Choroid plexus epithelial cell (primary cell): ENCODE results near the gene TMEM51.
"Not testable (repeated sequence)": the region's sequence is repeated elsewhere in the genome, so short reads cannot be mapped to it uniquely, and the experiment has no call there.

ENCODE experiments used
- DNase-seq: peaks from one replicate; pipeline ENCODE4 v3.0.0-alpha.2; 2010; ENCODE audit warnings: low read depth
- H3K4me3 ChIP-seq: 2 replicates; pipeline ENCODE4 v1.5.1; 2011; ENCODE audit warnings: low read depth, mild to moderate bottlenecking, control low read depth, low read length, moderate library complexity
- TF ChIP-seq, protein P1 (sequence below): conservative IDR thresholded peaks from 2 replicates; pipeline ENCODE4 v1.5.1; 2011; ENCODE audit warnings: low read depth, mild to moderate bottlenecking, control low read depth, inconsistent platforms, low read length, moderate library complexity

Gene TMEM51

DNA sequence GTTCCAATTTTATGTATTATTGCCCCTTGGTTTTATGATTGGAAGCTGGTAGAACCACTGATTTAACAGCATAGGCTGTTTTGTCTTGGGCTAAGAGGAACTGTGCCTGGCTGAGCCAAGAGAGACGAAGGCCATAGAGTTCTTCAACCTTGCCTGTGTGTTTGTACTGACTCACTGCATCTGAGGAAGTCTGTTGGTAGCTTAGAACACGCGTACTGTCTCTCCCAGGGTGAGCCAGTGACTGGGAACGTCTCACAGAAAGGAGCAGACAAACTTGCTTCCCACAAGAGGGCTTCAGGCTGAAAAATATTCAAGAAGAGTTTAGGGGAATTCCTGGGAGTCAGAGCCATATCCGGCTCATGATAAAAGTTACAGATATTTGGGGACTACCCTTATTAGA, 14.9 kb downstream of the TMEM51 start:
- DNase-seq: peak; percentile 97
- H3K4me3 ChIP-seq: no peak overlapping the region
- TF ChIP-seq, protein P1, sequence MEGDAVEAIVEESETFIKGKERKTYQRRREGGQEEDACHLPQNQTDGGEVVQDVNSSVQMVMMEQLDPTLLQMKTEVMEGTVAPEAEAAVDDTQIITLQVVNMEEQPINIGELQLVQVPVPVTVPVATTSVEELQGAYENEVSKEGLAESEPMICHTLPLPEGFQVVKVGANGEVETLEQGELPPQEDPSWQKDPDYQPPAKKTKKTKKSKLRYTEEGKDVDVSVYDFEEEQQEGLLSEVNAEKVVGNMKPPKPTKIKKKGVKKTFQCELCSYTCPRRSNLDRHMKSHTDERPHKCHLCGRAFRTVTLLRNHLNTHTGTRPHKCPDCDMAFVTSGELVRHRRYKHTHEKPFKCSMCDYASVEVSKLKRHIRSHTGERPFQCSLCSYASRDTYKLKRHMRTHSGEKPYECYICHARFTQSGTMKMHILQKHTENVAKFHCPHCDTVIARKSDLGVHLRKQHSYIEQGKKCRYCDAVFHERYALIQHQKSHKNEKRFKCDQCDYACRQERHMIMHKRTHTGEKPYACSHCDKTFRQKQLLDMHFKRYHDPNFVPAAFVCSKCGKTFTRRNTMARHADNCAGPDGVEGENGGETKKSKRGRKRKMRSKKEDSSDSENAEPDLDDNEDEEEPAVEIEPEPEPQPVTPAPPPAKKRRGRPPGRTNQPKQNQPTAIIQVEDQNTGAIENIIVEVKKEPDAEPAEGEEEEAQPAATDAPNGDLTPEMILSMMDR: peak; percentile 38

DNA sequence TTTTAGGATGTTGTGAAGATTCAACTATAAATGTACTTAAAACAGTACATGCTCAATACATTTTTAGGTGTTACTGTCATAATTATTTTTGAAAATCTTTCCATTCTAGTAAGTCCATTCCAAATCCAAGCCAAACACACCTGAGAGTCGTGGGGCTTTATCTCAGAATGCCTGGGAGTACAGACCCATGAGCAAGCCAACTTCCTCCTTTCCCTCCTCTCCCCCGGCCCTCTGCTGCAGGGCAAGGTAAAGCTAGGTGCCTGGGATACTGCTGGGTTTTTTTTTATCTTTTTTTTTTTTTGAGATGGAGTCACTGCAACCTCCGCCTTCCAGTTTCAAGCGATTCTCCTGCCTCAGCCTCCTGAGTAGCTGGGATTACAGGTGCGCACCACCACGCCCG, 16.5 kb downstream of the TMEM51 start:
- H3K4me3 ChIP-seq: no peak overlapping the region
- TF ChIP-seq, protein P1: no peak
- no peak for DNase-seq

DNA sequence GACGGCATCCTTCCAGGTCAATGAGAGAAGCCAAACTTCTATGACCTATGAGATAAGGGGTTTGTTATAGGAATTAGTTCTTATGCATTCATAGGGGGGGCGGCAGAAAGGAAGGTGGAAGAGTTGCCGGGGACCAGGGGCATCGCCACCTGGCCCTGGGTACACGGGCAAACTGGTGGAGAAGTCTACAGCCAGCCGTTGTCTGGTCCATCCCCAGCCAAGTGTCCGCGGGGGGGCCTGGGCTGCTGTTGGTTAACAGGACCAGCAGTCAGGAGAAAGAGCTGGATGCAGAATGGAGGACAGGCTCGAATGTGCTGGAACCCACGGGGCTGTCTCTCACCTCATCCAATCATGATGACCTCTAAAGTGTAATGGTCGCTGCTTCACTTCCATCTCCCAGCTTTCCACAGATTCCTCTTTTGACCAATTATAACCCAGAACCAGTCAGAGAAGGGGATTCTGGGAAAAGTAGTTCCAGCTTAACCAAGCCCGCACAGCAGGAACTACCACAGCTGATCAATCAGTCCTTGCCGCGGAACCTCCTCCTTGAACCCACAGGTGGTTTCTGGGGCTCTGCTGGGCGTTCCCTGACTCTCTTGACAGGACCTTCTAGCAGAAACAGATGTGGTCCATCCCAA, 17.8 kb downstream of the TMEM51 start:
- TF ChIP-seq, protein P1: no peak

DNA sequence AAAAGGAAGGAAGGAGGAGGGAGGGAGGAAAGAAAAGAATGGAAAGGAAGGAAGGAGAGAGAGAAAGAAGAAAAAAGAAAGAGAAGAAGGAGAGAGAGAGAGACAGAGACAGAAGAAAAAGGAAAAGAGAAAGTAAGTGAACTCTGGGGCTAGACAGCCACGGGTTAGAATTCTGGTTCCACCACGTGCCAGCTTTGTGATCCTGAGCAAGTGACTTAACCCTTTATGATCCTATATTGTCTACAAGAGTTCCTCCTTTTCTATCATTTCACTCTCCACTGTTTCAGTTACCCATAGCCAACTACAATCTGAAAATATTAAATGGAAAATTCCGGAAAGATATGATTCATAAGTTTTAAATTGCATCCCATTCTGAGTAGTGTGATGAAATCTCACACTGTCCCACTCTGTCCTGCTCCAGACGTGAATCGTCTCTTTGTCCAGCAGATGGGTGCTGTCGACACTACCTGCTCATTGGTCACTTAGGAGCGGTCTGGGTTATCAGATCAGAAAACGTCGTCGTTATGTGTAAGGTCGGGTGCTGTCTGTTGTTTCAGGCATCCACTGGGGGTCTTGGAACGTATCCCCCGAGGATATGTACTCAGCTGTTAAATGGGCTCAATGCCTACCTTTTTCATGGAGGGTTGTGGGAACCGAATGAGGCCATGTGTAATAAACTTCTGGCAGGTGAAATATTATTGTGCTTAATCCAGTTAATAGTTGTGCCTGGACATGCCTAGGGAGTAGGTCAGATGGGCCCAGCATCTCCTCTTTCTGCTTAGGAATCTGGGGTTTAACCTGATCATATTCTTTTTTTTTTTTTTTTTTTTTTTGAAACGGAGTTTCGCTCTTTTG, 19.1 kb downstream of the TMEM51 start:
- TF ChIP-seq, protein P1: no peak
- DNase-seq: peak; percentile 52
- H3K4me3 ChIP-seq: no peak overlapping the region

More for the DNA sequence above, 17.8 kb downstream of the TMEM51 start:
- H3K4me3 ChIP-seq: no peak overlapping the region
- no peak for DNase-seq

DNA sequence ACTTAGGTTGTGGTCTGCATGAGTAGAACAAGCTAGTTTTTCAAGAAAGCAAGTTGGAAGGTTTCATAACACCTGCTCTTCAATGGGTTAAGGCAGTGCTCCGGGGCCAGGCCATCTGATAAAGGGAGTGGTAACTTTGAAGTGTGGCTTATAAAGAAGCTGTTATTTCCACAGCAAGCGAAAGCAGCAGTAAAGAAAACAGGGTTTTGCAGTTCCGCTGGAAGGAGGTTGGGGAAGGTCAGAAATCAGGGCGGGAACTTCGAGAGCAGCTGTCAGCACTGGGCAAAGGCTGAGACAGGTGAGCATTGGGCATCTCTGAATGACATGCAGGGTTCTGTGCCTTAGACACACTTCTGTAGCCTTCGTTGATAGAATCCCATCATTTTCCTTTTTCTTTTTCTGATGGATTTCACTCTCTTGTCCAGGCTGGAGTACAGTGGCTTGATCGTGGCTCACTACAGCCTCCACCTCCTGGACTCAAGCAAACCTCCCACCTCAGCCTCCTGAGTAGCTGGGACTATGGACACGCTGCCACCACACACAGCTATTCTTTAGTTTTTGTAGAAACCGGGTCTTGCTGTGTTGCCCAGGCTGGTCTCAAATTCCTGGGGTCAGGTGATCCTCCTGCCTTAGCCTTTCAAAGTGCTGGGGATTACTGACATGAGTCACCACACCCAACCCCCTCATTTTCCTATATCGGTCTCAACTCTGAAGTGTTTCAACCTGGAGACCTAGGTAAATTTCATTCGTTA, 20.5 kb downstream of the TMEM51 start:
- no peak for DNase-seq
- TF ChIP-seq, protein P1: no peak
- no peak overlapping the region for H3K4me3 ChIP-seq

DNA sequence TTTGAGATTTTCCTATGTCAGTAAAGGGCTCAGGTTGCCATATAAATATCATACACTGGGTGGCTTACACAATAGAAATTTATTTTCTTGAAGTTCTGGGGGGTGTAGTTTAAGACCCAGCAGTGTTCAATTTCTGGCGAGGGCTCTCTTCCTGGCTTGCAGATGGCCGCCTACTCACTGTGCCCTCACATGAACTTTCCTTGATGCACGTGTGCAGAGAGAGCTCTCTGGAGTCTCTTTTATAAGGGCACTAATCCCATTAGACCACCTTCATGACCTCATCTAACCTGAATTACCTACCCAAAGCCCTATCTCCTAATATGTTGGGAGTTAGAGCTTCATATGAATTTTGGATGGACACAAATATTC, 21.1 kb downstream of the TMEM51 start:
- H3K4me3 ChIP-seq: no peak overlapping the region
- TF ChIP-seq, protein P1: no peak
- no peak for DNase-seq

DNA sequence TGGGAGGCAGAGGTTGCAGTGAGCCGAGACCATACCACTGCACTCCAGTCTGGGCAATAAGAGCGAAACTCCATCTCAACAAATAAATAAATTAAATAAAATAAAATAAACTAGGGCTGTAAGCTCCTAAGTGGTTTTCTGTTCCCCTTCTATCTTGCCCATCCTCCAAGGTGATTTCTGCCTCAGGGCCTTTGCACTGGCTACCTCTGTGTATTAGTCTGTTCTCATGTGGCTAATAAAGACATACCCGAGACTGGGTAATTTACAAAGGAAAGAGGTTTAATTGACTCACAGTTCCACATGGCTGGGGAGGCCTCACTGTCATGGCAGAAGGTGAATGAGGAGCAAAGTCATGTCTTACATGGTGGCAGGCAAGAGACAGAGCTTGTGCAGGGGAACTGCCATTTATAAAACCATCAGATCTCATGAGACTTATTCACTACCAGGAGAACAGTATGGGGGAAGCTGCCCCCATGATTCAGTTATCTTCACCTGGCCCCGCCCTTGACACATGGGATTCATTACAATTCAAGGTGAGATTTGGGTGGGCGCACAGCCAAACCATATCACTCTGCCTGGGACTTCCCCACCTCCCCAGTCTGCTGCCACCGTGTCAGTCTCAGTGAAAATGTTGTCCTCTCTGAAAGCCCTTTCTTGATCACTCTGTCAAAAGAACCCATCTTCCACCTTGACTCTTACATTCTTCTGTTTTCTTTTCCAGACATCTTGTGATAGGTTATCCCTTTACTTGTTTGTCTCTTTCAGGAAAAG, 22.0 kb downstream of the TMEM51 start:
- not testable (repeated sequence) for DNase-seq, H3K4me3 ChIP-seq
